Osteoblast (primary cell): Measurements from ENCODE around the gene CGB1. TPM values are rescaled to one million over a fixed set of nuclear protein-coding genes. Genes with fewer than 3 reads are reported as not detected.

Source experiments
- DNase-seq: peaks from one replicate; pipeline ENCODE4 v3.0.0; 2011; ENCODE audit warnings: low spot score, mixed read lengths; ENCODE audit not compliant: insufficient read length; ENCODE audit errors: missing footprints
- H2AFZ ChIP-seq: 2 replicates; pipeline ENCODE4 v1.6.0; 2011; ENCODE audit warnings: mild to moderate bottlenecking, low read length
- H3K27ac ChIP-seq: 2 replicates; pipeline ENCODE4 v1.5.1; 2011; ENCODE audit warnings: mild to moderate bottlenecking, low read depth, low read length, moderate library complexity
- H3K27me3 ChIP-seq: 2 replicates; pipeline ENCODE4 v1.6.0; 2012; ENCODE audit warnings: mild to moderate bottlenecking, control low read depth, inconsistent platforms, low read length, moderate library complexity; ENCODE audit not compliant: insufficient read depth
- H3K36me3 ChIP-seq: 2 replicates; pipeline ENCODE4 v1.5.1; 2011; ENCODE audit warnings: mild to moderate bottlenecking, low read length, control low read depth, moderate library complexity; ENCODE audit not compliant: insufficient read depth
- H3K4me1 ChIP-seq: 2 replicates; pipeline ENCODE4 v1.5.1; 2011; ENCODE audit warnings: mild to moderate bottlenecking, low read length, control low read depth, moderate library complexity; ENCODE audit not compliant: insufficient read depth
- H3K4me2 ChIP-seq: 2 replicates; pipeline ENCODE4 v1.6.0; 2011; ENCODE audit warnings: mild to moderate bottlenecking, low read length; ENCODE audit not compliant: insufficient read depth
- H3K4me3 ChIP-seq: fragments of 200-600 bp; sonication (generic); 3 replicates; pipeline ENCODE4 v1.5.1; 2012; ENCODE audit warnings: mild to moderate bottlenecking, low read length, inconsistent platforms; ENCODE audit not compliant: insufficient read depth
- H3K79me2 ChIP-seq: 2 replicates; pipeline ENCODE4 v1.6.0; 2012; ENCODE audit warnings: mild to moderate bottlenecking, low read length, control low read depth, inconsistent platforms; ENCODE audit not compliant: insufficient read depth
- H3K9me3 ChIP-seq: 2 replicates; pipeline ENCODE4 v1.5.1; 2011; ENCODE audit warnings: low read depth, low read length, control low read depth
- H4K20me1 ChIP-seq: 2 replicates; pipeline ENCODE4 v1.6.0; 2012; ENCODE audit warnings: mild to moderate bottlenecking, low read length, control low read depth; ENCODE audit not compliant: insufficient read depth
- total RNA-seq: library from RNA; depleted of rRNA; stranded (reverse); fragments of >200 nt; gene quantifications from 2 replicates; pipeline ENCODE4 v1.2.3, GENCODE V29; 2012
- TF ChIP-seq, protein P1 (sequence below): IDR thresholded peaks from 2 replicates; pipeline ENCODE4 v1.5.1; 2011; ENCODE audit warnings: mild to moderate bottlenecking, low read depth, low read length, moderate library complexity; ENCODE audit errors: extremely low read depth

CGB1 gene
- total RNA-seq, 1 donor = not detected

DNA sequence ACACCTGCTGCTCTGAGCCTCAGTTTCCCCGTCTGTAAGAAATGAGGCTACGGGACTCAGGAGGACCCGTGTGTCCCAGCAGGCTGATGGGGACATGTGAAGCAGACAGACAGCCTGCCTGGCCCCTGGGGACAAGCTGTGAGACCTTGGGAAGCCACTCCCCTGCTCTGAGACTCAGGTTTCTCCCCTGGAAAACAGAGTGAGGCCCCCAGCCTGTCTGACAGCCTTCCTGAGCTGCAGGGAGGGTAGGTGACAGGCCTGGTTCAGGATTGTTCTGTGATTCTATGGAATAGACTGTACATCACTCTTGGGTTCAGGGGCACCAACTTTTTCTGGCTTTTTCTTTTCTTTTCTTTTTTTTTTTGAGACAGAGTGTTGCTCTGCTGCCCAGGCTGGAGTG, 30.9 kb upstream of the CGB1 start:
- Histone ChIP-seq H4K20me1 (no peaks in the 10 kb centered on the region), H3K4me2 (no peak overlapping the region), H3K27me3 (peaks cover 13% of the 10 kb centered on the region)

DNA sequence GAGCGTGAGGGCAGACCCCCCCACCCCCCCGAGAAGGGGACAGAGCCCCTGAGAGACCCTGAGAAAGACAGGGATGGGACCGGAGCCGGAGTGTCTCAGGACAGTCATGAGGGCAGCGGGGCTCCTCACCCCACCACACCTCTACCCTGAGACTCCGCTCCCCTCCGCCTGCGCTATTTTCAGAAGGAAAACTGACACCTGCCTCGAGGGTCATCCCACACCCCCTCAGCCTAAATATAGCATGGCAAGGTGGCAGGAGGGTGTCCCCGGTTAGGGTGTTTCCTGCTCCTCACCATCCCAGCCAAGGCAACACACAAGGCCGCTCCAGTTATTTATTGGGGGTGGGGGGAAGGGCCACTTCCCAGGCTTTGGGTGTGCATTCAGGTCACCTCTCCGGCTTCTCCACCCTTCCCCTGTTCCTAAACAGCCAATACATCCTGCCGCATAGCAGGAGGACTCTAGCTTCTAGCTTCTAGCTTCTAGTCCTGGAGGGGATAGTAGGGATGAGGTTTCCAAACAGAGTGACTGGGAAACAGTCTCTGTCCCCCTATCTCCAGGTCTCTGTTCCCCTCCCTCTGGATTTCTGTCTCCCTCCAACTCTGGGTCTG, 29.3 kb upstream of the CGB1 start:
- Histone ChIP-seq H3K4me3 (no peak overlapping the region), H3K36me3 (no peaks in the 10 kb centered on the region), H3K27me3 (peaks cover 5% of the 10 kb centered on the region), H2AFZ (no peak overlapping the region), H3K9me3 (no peaks in the 10 kb centered on the region), H3K4me2 (no peak overlapping the region), H4K20me1 (no peaks in the 10 kb centered on the region), H3K79me2 (no peaks in the 10 kb centered on the region), H3K27ac (no peak overlapping the region), H3K4me1 (no peaks in the 10 kb centered on the region)
- TF ChIP-seq, protein P1, sequence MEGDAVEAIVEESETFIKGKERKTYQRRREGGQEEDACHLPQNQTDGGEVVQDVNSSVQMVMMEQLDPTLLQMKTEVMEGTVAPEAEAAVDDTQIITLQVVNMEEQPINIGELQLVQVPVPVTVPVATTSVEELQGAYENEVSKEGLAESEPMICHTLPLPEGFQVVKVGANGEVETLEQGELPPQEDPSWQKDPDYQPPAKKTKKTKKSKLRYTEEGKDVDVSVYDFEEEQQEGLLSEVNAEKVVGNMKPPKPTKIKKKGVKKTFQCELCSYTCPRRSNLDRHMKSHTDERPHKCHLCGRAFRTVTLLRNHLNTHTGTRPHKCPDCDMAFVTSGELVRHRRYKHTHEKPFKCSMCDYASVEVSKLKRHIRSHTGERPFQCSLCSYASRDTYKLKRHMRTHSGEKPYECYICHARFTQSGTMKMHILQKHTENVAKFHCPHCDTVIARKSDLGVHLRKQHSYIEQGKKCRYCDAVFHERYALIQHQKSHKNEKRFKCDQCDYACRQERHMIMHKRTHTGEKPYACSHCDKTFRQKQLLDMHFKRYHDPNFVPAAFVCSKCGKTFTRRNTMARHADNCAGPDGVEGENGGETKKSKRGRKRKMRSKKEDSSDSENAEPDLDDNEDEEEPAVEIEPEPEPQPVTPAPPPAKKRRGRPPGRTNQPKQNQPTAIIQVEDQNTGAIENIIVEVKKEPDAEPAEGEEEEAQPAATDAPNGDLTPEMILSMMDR = no peak
- peak; percentile 83 for DNase-seq

More for the DNA sequence above, 30.9 kb upstream of the CGB1 start:
- H3K36me3 ChIP-seq = no peaks in the 10 kb centered on the region
- H3K9me3 ChIP-seq = no peaks in the 10 kb centered on the region
- no peaks in the 10 kb centered on the region for H3K79me2 ChIP-seq
- H2AFZ ChIP-seq = no peak overlapping the region
- H3K4me1 ChIP-seq = no peaks in the 10 kb centered on the region
- no peak overlapping the region for H3K4me3 ChIP-seq
- peak; percentile 82 for DNase-seq
- H3K27ac ChIP-seq = no peak overlapping the region
- TF ChIP-seq, protein P1 = no peak

DNA sequence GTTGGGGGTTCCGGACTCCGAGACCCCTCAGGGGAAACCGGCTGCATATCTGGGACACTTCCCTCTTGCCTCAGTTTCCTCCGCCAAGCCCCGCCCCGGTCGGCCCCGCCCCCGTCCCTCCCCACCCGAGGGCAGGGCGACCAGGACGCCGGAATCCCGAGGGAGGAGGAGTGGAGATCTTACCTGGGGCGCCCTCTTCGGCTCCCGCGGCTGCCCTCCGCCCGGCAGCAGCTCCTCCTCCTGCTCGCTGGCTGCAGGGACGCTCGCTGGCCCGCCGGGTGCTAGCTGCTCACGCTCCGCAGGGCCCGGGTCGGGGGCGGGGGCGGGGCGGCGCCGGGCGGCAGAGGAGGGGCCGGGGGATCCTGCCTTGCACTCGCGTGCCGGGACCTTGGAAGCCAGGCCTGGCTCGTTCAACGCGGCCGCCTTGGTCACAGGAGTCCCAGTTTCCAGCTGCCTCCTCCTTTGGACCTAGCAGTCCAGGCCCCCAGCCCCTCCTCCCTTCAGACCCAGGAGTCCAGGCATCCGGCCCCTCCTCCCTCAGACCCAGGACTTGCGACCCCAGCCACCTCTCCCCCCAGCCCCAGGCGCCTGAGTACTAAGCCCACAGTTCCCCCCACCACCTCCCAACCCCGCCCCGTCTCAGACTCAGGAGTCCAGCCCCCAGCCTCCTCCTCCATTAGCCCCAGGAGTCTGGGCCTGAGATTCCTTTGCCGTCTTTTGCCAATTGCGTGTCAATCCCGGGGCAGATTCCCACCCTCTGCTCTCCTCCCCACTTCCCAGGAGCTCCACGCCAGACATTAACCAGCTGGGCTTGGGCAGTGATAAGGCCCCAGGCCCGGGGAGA, 28.3 kb upstream of the CGB1 start, which contains the start of gene NTF4:
NTF4 (minus strand) TSS at position 51 of the 844 bp plus-strand sequence. CDS start 2,821 bp downstream, outside the sequence.
- Histone ChIP-seq H2AFZ (no peak within 1 kb of the TSS), H3K79me2 (no peaks in the 10 kb centered on the region), H3K4me2 (peak within 1 kb of the TSS; percentile 48), H3K36me3 (no peaks in the 10 kb centered on the region), H4K20me1 (peaks cover 3% of the 10 kb centered on the region), H3K27me3 (peaks cover 3% of the 10 kb centered on the region), H3K27ac (no peak within 1 kb of the TSS), H3K4me1 (no peaks in the 10 kb centered on the region), H3K9me3 (no peaks in the 10 kb centered on the region), H3K4me3 (peak within 1 kb of the TSS; percentile 19)
- DNase-seq = peak; percentile 94
- TF ChIP-seq, protein P1 = no peak

DNA sequence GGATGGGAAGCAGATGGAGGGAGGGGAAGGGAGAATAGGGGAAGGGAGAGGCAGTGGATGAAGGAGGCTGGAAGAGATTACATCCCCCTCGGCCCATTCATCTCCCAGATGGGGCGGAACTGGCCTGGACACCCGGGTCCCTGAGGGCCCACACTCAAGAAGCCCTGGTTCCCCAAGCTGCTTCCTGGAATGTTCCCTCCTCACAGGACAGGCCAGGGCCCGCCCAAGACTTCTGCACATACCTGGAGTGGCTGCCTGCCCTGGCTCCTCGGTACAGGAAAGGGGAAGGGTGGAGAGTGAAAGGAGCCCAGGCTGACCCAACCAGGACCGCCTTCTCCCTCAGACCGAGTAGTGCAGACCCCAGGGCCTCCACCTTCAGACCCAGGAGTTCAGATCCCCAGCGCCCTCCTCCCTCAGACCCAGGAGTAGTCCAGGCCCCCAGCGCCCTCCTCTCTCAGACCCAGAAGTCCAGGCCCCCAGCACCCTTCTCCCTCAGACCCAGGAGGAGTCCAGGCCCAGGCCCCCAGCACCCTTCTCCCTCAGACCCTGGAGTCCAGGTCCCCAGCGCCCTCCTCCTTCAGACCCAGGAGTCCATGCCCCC, 27.4 kb upstream of the CGB1 start:
- no peaks in the 10 kb centered on the region for H3K4me1 ChIP-seq
- peaks cover 3% of the 10 kb centered on the region for H3K27me3 ChIP-seq
- H3K9me3 ChIP-seq = no peaks in the 10 kb centered on the region
- no peak overlapping the region for H2AFZ ChIP-seq
- DNase-seq = peak; percentile 44
- H3K79me2 ChIP-seq = peaks cover 3% of the 10 kb centered on the region
- peaks cover 3% of the 10 kb centered on the region for H4K20me1 ChIP-seq
- no peak overlapping the region for H3K27ac ChIP-seq
- TF ChIP-seq, protein P1 = no peak
- H3K4me2 ChIP-seq = peak overlapping the region; percentile 48
- no peak overlapping the region for H3K4me3 ChIP-seq
- no peaks in the 10 kb centered on the region for H3K36me3 ChIP-seq
